Measurements from ENCODE around the gene SHMT2. TPM values are rescaled to one million over a fixed set of nuclear protein-coding genes. Genes with fewer than 3 reads are reported as not detected.

The SHMT2 gene
- total and polyA plus RNA-seq, 5 donors from 2014 or later, result 108 to 300 (median 219) TPM

DNA sequence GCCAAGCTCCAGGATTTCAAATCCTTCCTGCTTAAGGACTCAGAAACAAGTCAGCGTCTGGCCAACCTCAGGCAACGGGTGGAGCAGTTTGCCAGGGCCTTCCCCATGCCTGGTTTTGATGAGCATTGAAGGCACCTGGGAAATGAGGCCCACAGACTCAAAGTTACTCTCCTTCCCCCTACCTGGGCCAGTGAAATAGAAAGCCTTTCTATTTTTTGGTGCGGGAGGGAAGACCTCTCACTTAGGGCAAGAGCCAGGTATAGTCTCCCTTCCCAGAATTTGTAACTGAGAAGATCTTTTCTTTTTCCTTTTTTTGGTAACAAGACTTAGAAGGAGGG, 4.7 kb downstream of the SHMT2 start:
- DNase-seq (no peak), ATAC-seq (ENCODE audit: low read depth in 2 of 2) (no peak)
- H3K27ac ChIP-seq (ENCODE audit: insufficient read depth, low read length, poor library complexity, severe bottlenecking), result peak overlapping the region; percentile 74
- H3K27me3 ChIP-seq (ENCODE audit: control insufficient read depth, insufficient read depth, low read length), result no peaks in the 10 kb centered on the region
- H3K27me3 Mint-ChIP-seq, result peaks cover 23% of the 10 kb centered on the region
- peak overlapping the region; percentile 48 for H3K4me3 ChIP-seq (ENCODE audit: low read depth, low read length)
- H3K36me3 ChIP-seq (ENCODE audit: control insufficient read depth, insufficient read depth, low read length), result peaks cover 27% of the 10 kb centered on the region
- H3K4me1 Mint-ChIP-seq, result peaks cover 6 to 97% (median 58%) of the 10 kb centered on the region in 4 donors
- peak overlapping the region; percentile 84 to 99 (median 88) for H3K4me3 Mint-ChIP-seq
- peaks cover 34% of the 10 kb centered on the region for H3K36me3 Mint-ChIP-seq
- peaks cover 95% of the 10 kb centered on the region for H3K4me1 ChIP-seq (ENCODE audit: control insufficient read depth, insufficient read depth, low read length, poor library complexity, severe bottlenecking)
- H3K9me3 Mint-ChIP-seq, result peaks cover 0 to 3% (median 0%) of the 10 kb centered on the region in 7 donors
- peak overlapping the region; percentile 91 to 98 (median 97) for H3K27ac Mint-ChIP-seq
- no peaks in the 10 kb centered on the region for H3K9me3 ChIP-seq (ENCODE audit: control insufficient read depth in 2 of 2, low read length in 2 of 2)

DNA sequence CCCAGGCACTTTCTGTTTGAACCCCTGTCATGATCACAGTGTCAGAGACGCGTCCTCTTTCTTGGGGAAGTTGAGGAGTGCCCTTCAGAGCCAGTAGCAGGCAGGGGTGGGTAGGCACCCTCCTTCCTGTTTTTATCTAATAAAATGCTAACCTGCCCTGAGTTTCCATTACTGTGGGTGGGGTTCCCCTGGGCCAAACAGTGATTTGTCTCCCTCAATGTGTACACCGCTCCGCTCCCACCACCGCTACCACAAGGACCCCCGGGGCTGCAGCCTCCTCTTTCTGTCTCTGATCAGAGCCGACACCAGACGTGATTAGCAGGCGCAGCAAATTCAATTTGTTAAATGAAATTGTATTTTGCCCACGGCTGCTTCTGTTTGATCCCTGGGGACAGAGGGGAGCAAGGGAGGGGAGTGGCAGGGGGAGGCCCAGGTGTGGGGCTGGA, 5.1 kb downstream of the SHMT2 start:
- Mint-ChIP-seq H3K36me3 (peaks cover 33% of the 10 kb centered on the region), H3K27ac (peak overlapping the region; percentile 91 to 98 (median 97)), H3K9me3 (peaks cover 0 to 3% (median 0%) of the 10 kb centered on the region in 7 donors), H3K27me3 (peaks cover 23% of the 10 kb centered on the region), H3K4me1 (peaks cover 6 to 97% (median 58%) of the 10 kb centered on the region in 4 donors), H3K4me3 (peak overlapping the region; percentile 84 to 99 (median 88))
- Histone ChIP-seq H3K4me1 (ENCODE audit: control insufficient read depth, insufficient read depth, low read length, poor library complexity, severe bottlenecking) (peaks cover 97% of the 10 kb centered on the region), H3K4me3 (ENCODE audit: low read depth, low read length) (peak overlapping the region; percentile 48), H3K36me3 (ENCODE audit: control insufficient read depth, insufficient read depth, low read length) (peaks cover 27% of the 10 kb centered on the region), H3K27me3 (ENCODE audit: control insufficient read depth, insufficient read depth, low read length) (no peaks in the 10 kb centered on the region), H3K27ac (ENCODE audit: insufficient read depth, low read length, poor library complexity, severe bottlenecking) (peak overlapping the region; percentile 74), H3K9me3 (ENCODE audit: control insufficient read depth in 2 of 2, low read length in 2 of 2) (no peaks in the 10 kb centered on the region)
- ATAC-seq (ENCODE audit: low read depth in 2 of 2), result peak; percentile 54 to 61
- peak in 2 of 3 donors; percentile 62 to 89 for DNase-seq

DNA sequence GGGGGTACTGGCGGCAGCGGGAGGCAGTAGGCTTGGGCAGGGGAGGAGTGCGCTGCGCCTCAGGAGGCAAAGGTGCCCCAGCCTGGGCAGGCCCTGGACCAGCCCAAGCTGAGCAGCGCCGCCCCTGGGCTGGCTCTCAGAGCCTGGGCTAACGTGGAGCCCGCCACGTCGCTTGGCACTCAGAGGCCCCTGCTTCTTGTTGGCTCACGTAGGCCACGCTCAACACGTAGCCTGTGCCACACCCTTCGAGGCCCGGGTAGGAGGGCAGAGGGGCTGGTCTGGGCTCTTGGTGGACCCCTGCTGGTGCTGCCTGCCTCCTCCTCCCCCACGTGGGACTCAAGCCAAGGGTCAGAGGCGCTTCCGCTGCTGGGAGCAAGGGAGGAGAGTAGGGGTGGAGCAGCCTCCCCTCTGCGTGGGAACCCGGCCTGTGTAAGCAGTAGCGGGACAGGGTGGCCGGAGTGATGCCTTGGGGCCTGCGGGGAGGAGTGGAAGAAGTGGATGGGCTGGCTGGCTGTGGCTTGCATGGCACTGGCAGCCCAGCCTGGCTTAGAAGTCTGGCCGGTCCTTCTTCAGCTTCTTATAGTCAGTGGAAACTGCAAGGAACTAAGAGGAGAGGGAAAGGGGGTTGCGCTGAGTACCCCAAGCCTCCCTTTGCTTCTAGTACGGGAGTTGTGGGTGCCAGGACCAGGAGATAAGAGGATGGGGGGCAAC, 5.7 kb downstream of the SHMT2 start:
- Mint-ChIP-seq H3K27ac (peak overlapping the region; percentile 91 to 97 (median 92)), H3K36me3 (peaks cover 31% of the 10 kb centered on the region), H3K4me1 (peaks cover 6 to 94% (median 59%) of the 10 kb centered on the region in 4 donors), H3K27me3 (peaks cover 25% of the 10 kb centered on the region), H3K9me3 (peaks cover 0 to 3% (median 0%) of the 10 kb centered on the region in 7 donors), H3K4me3 (peak overlapping the region; percentile 84 to 99 (median 88))
- Histone ChIP-seq H3K4me3 (ENCODE audit: low read depth, low read length) (no peak overlapping the region), H3K27ac (ENCODE audit: insufficient read depth, low read length, poor library complexity, severe bottlenecking) (peak overlapping the region; percentile 74), H3K36me3 (ENCODE audit: control insufficient read depth, insufficient read depth, low read length) (peaks cover 27% of the 10 kb centered on the region), H3K4me1 (ENCODE audit: control insufficient read depth, insufficient read depth, low read length, poor library complexity, severe bottlenecking) (peaks cover 98% of the 10 kb centered on the region), H3K9me3 (ENCODE audit: control insufficient read depth in 2 of 2, low read length in 2 of 2) (no peaks in the 10 kb centered on the region), H3K27me3 (ENCODE audit: control insufficient read depth, insufficient read depth, low read length) (no peaks in the 10 kb centered on the region)
- ATAC-seq (ENCODE audit: low read depth in 2 of 2) (peak; percentile 9 to 22), DNase-seq (peak in 2 of 3 donors; percentile 42 to 56)

DNA sequence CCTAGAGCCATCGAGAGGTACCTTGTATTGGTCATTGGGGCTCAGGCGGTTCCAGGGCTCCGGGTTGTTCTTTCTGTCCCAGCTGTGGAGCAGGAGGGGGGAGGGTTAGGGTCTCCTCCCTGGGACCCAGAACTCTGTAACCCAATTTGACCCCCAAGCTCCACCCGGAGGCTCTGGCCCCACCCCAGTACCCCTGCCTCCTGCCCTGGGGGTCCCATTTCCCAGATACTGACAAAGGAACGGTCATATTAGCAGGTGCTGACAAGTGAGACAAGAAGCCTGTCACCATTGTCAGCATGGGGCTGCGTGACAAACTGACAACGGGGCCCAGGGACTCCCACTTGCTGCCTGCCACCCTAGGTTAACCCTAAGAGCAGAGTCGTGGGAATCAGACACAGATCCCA, 6.2 kb downstream of the SHMT2 start:
- Histone ChIP-seq H3K4me3 (ENCODE audit: low read depth, low read length) (no peak overlapping the region), H3K27ac (ENCODE audit: insufficient read depth, low read length, poor library complexity, severe bottlenecking) (peak overlapping the region; percentile 74), H3K27me3 (ENCODE audit: control insufficient read depth, insufficient read depth, low read length) (no peaks in the 10 kb centered on the region), H3K36me3 (ENCODE audit: control insufficient read depth, insufficient read depth, low read length) (peaks cover 27% of the 10 kb centered on the region), H3K9me3 (ENCODE audit: control insufficient read depth in 2 of 2, low read length in 2 of 2) (no peaks in the 10 kb centered on the region), H3K4me1 (ENCODE audit: control insufficient read depth, insufficient read depth, low read length, poor library complexity, severe bottlenecking) (peaks cover 98% of the 10 kb centered on the region)
- H3K9me3 Mint-ChIP-seq, result peaks cover 0 to 3% (median 0%) of the 10 kb centered on the region in 7 donors
- H3K4me1 Mint-ChIP-seq, result peaks cover 6 to 94% (median 60%) of the 10 kb centered on the region in 4 donors
- peak overlapping the region; percentile 34 to 97 (median 79) for H3K27ac Mint-ChIP-seq
- peaks cover 31% of the 10 kb centered on the region for H3K27me3 Mint-ChIP-seq
- ATAC-seq (ENCODE audit: low read depth in 2 of 2), result no peak
- H3K4me3 Mint-ChIP-seq, result peak overlapping the region in 3 of 4 donors; percentile 76 to 99 (median 84)
- no peak for DNase-seq
- peaks cover 26% of the 10 kb centered on the region for H3K36me3 Mint-ChIP-seq

DNA sequence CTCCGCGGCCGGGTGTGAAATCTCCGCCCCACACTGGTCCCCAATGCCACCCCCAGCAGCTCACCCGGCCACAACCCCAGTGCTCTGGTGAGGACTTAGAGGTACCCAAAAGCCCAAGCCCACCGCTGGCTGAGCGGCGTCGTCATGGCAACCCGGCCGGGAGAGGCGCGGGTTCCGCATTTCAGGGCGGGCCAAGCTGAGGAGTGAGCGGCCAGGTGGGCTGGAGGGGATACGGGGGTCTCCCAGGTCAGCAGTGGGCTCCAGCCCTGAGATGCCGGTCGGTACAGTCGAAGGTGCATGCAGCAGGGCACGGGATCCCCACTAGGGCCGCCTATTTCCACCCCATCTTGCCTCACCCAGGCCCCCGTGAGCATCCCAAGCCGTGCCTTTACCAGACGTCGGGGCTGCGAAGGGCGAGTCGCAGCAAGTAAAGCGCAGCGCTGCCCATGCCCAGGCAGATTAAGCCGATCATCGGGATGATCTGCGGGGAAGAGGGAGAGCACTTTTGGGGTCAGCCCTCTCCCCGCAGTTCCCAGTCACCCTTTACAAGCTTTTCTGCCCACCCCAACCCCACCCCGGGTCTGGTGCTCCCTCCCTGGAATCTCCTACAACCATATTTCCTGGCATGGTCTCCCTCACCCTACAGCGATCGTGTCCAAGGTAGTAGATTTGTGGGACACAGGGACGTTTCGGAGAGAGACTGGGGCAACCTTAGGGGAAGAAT, 6.9 kb downstream of the SHMT2 start:
- Histone ChIP-seq H3K4me3 (ENCODE audit: low read depth, low read length) (no peak overlapping the region), H3K27me3 (ENCODE audit: control insufficient read depth, insufficient read depth, low read length) (no peaks in the 10 kb centered on the region), H3K9me3 (ENCODE audit: control insufficient read depth in 2 of 2, low read length in 2 of 2) (no peaks in the 10 kb centered on the region), H3K27ac (ENCODE audit: insufficient read depth, low read length, poor library complexity, severe bottlenecking) (peak overlapping the region; percentile 74), H3K36me3 (ENCODE audit: control insufficient read depth, insufficient read depth, low read length) (peaks cover 27% of the 10 kb centered on the region), H3K4me1 (ENCODE audit: control insufficient read depth, insufficient read depth, low read length, poor library complexity, severe bottlenecking) (peaks cover 98% of the 10 kb centered on the region)
- no peak for ATAC-seq (ENCODE audit: low read depth in 2 of 2)
- DNase-seq, result no peak
- Mint-ChIP-seq H3K36me3 (peaks cover 25% of the 10 kb centered on the region), H3K4me3 (peak overlapping the region; percentile 89 to 99 (median 97)), H3K27ac (peak overlapping the region; percentile 79 to 92 (median 80)), H3K9me3 (peaks cover 0 to 3% (median 0%) of the 10 kb centered on the region in 7 donors), H3K4me1 (peaks cover 6 to 94% (median 58%) of the 10 kb centered on the region in 4 donors), H3K27me3 (peaks cover 37% of the 10 kb centered on the region)

DNA sequence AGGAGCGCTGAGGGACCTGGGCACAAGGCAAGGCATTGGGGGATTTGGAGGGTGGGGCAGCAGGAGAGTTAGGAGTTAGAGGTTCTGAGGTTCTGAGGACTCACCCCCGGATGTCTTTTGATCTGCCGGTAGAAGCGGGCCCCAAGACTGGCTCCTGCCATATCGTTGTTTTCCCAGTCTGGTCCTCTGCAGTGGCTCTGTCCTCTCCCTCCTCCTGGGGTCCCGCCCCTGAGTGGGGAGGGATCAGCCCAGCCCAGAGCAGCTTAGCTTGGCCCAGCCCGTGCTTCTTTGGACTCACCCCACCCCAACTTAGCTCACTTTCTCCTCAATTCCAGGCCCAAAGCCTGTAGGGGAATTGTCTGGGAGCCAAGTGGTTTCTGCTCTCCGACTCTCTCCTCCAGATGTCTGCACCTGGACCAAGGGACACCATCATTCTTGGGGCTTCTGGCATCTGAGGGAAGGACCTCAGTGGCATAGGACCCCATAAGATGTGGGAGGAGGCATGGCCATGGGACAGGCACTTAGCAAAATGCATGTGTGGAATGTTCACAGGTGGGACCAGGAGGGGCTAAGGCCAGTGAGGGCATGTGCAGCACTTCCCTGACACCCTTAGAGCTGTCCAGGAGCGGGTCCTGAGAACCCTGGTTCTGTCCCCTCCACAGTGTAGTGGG, 7.5 kb downstream of the SHMT2 start:
- Mint-ChIP-seq H3K4me1 (peaks cover 6 to 94% (median 59%) of the 10 kb centered on the region in 4 donors), H3K9me3 (peaks cover 0 to 3% (median 0%) of the 10 kb centered on the region in 7 donors), H3K36me3 (peaks cover 22% of the 10 kb centered on the region), H3K27ac (peak overlapping the region; percentile 76 to 92 (median 79)), H3K27me3 (peaks cover 44% of the 10 kb centered on the region), H3K4me3 (peak overlapping the region; percentile 89 to 99 (median 97))
- Histone ChIP-seq H3K27me3 (ENCODE audit: control insufficient read depth, insufficient read depth, low read length) (peaks cover 1% of the 10 kb centered on the region), H3K4me3 (ENCODE audit: low read depth, low read length) (peak overlapping the region; percentile 37), H3K4me1 (ENCODE audit: control insufficient read depth, insufficient read depth, low read length, poor library complexity, severe bottlenecking) (peaks cover 98% of the 10 kb centered on the region), H3K9me3 (ENCODE audit: control insufficient read depth in 2 of 2, low read length in 2 of 2) (no peaks in the 10 kb centered on the region), H3K27ac (ENCODE audit: insufficient read depth, low read length, poor library complexity, severe bottlenecking) (peak overlapping the region; percentile 55), H3K36me3 (ENCODE audit: control insufficient read depth, insufficient read depth, low read length) (peaks cover 25% of the 10 kb centered on the region)
- DNase-seq, result peak in 2 of 3 donors; percentile 29 to 46
- ATAC-seq (ENCODE audit: low read depth in 2 of 2), result no peak

DNA sequence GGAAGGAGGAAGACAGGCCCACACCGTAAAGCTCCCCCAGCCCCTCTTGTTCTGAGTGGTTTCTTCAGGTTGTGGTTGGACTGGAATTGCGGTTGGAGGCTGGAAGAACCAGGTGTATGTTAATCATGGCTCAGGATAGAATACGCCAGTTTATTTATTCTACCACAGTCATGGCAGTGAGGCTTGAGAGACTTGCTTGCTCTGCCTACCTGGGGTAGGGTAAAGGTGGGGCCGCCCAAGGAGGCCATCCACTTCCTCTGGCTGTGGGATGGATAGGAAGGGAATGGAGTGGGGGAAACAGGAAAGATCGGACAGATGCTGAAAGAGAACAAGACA, 8.1 kb downstream of the SHMT2 start:
- peaks cover 98% of the 10 kb centered on the region for H3K4me1 ChIP-seq (ENCODE audit: control insufficient read depth, insufficient read depth, low read length, poor library complexity, severe bottlenecking)
- H3K27me3 Mint-ChIP-seq, result peaks cover 49% of the 10 kb centered on the region
- no peaks in the 10 kb centered on the region for H3K9me3 ChIP-seq (ENCODE audit: control insufficient read depth in 2 of 2, low read length in 2 of 2)
- peaks cover 19% of the 10 kb centered on the region for H3K36me3 Mint-ChIP-seq
- peaks cover 3% of the 10 kb centered on the region for H3K27me3 ChIP-seq (ENCODE audit: control insufficient read depth, insufficient read depth, low read length)
- H3K27ac ChIP-seq (ENCODE audit: insufficient read depth, low read length, poor library complexity, severe bottlenecking), result peak overlapping the region; percentile 55
- H3K36me3 ChIP-seq (ENCODE audit: control insufficient read depth, insufficient read depth, low read length), result peaks cover 20% of the 10 kb centered on the region
- DNase-seq (no peak), ATAC-seq (ENCODE audit: low read depth in 2 of 2) (no peak)
- H3K4me1 Mint-ChIP-seq, result peaks cover 6 to 92% (median 60%) of the 10 kb centered on the region in 4 donors
- peak overlapping the region; percentile 37 for H3K4me3 ChIP-seq (ENCODE audit: low read depth, low read length)
- H3K4me3 Mint-ChIP-seq, result peak overlapping the region; percentile 89 to 99 (median 97)
- H3K27ac Mint-ChIP-seq, result peak overlapping the region; percentile 62 to 94 (median 79)
- H3K9me3 Mint-ChIP-seq, result peaks cover 0 to 3% (median 0%) of the 10 kb centered on the region in 7 donors

All from CD4-positive, CD25-positive, alpha-beta regulatory T cell (primary cell).